Osteoblast (primary cell): ENCODE measurements around the gene SLC45A1. TPM values are rescaled to one million over a fixed set of nuclear protein-coding genes. Genes with fewer than 3 reads are reported as not detected.

ENCODE experiments used
- DNase-seq: peaks from one replicate; pipeline ENCODE4 v3.0.0; 2011; ENCODE audit warnings: low spot score, mixed read lengths; ENCODE audit not compliant: insufficient read length; ENCODE audit errors: missing footprints
- H2AFZ ChIP-seq: 2 replicates; pipeline ENCODE4 v1.6.0; 2011; ENCODE audit warnings: mild to moderate bottlenecking, low read length
- H3K27ac ChIP-seq: 2 replicates; pipeline ENCODE4 v1.5.1; 2011; ENCODE audit warnings: mild to moderate bottlenecking, low read depth, low read length, moderate library complexity
- H3K27me3 ChIP-seq: 2 replicates; pipeline ENCODE4 v1.6.0; 2012; ENCODE audit warnings: mild to moderate bottlenecking, control low read depth, inconsistent platforms, low read length, moderate library complexity; ENCODE audit not compliant: insufficient read depth
- H3K36me3 ChIP-seq: 2 replicates; pipeline ENCODE4 v1.5.1; 2011; ENCODE audit warnings: mild to moderate bottlenecking, low read length, control low read depth, moderate library complexity; ENCODE audit not compliant: insufficient read depth
- H3K4me1 ChIP-seq: 2 replicates; pipeline ENCODE4 v1.5.1; 2011; ENCODE audit warnings: mild to moderate bottlenecking, low read length, control low read depth, moderate library complexity; ENCODE audit not compliant: insufficient read depth
- H3K4me2 ChIP-seq: 2 replicates; pipeline ENCODE4 v1.6.0; 2011; ENCODE audit warnings: mild to moderate bottlenecking, low read length; ENCODE audit not compliant: insufficient read depth
- H3K4me3 ChIP-seq: fragments of 200-600 bp; sonication (generic); 3 replicates; pipeline ENCODE4 v1.5.1; 2012; ENCODE audit warnings: mild to moderate bottlenecking, low read length, inconsistent platforms; ENCODE audit not compliant: insufficient read depth
- H3K79me2 ChIP-seq: 2 replicates; pipeline ENCODE4 v1.6.0; 2012; ENCODE audit warnings: mild to moderate bottlenecking, low read length, control low read depth, inconsistent platforms; ENCODE audit not compliant: insufficient read depth
- H3K9me3 ChIP-seq: 2 replicates; pipeline ENCODE4 v1.5.1; 2011; ENCODE audit warnings: low read depth, low read length, control low read depth
- H4K20me1 ChIP-seq: 2 replicates; pipeline ENCODE4 v1.6.0; 2012; ENCODE audit warnings: mild to moderate bottlenecking, low read length, control low read depth; ENCODE audit not compliant: insufficient read depth
- total RNA-seq: library from RNA; depleted of rRNA; stranded (reverse); fragments of >200 nt; gene quantifications from 2 replicates; pipeline ENCODE4 v1.2.3, GENCODE V29; 2012
- TF ChIP-seq, protein P1 (sequence below): IDR thresholded peaks from 2 replicates; pipeline ENCODE4 v1.5.1; 2011; ENCODE audit warnings: mild to moderate bottlenecking, low read depth, low read length, moderate library complexity; ENCODE audit errors: extremely low read depth

The SLC45A1 gene
- total RNA-seq, 1 donor = 1.8 TPM

DNA sequence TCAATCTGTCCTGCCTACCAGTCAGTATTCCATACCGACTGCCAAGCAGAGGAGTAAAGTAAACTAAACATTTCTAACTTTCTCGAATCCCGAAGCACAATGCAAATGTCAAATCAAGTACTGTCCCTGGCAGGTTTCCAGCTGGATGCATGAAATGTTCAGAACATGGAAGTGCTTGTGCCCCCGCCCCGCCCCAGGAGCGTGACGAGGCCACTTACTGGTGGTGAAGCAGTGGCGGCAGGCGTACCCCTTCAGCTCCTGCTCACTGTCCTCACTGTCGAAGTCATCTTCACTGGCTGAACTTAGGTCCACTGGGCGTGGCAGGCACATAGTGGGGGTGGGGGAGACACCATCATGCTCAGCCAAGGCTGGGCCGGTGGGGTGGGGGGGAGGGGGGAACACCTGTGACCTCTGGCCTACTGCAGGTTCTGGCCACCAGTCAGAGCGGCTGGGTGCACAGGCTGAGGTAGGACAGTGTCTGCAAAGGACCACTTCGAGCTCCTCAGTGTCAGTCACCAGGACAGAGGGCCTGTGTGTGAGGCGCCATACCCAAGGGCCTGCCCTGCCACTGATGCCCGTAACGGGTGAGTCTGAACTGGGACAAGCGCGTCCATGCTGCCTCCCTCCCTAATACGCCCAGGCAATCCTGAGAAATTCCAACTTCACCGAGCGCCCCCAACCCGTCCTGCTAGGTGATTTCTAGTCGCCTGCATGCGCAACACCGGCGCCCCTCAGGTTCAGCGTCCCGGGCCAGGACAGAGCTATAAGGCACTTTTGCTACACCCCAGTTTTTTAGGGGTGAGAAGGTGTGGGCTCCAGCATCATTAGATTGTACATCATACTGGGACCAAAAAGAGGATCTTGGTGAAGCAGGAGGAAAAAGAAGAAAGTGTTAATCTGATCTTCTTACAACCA is 46.9 kb downstream of the SLC45A1 start:
- H3K27ac ChIP-seq = no peak overlapping the region
- peaks cover 46% of the 10 kb centered on the region for H3K36me3 ChIP-seq
- H2AFZ ChIP-seq = no peak overlapping the region
- H4K20me1 ChIP-seq = peaks cover 13% of the 10 kb centered on the region
- H3K27me3 ChIP-seq = no peaks in the 10 kb centered on the region
- peaks cover 64% of the 10 kb centered on the region for H3K79me2 ChIP-seq
- no peak overlapping the region for H3K4me2 ChIP-seq
- DNase-seq = peak; percentile 70
- no peaks in the 10 kb centered on the region for H3K9me3 ChIP-seq
- no peak overlapping the region for H3K4me3 ChIP-seq
- no peaks in the 10 kb centered on the region for H3K4me1 ChIP-seq
- TF ChIP-seq, protein P1, sequence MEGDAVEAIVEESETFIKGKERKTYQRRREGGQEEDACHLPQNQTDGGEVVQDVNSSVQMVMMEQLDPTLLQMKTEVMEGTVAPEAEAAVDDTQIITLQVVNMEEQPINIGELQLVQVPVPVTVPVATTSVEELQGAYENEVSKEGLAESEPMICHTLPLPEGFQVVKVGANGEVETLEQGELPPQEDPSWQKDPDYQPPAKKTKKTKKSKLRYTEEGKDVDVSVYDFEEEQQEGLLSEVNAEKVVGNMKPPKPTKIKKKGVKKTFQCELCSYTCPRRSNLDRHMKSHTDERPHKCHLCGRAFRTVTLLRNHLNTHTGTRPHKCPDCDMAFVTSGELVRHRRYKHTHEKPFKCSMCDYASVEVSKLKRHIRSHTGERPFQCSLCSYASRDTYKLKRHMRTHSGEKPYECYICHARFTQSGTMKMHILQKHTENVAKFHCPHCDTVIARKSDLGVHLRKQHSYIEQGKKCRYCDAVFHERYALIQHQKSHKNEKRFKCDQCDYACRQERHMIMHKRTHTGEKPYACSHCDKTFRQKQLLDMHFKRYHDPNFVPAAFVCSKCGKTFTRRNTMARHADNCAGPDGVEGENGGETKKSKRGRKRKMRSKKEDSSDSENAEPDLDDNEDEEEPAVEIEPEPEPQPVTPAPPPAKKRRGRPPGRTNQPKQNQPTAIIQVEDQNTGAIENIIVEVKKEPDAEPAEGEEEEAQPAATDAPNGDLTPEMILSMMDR = no peak

DNA sequence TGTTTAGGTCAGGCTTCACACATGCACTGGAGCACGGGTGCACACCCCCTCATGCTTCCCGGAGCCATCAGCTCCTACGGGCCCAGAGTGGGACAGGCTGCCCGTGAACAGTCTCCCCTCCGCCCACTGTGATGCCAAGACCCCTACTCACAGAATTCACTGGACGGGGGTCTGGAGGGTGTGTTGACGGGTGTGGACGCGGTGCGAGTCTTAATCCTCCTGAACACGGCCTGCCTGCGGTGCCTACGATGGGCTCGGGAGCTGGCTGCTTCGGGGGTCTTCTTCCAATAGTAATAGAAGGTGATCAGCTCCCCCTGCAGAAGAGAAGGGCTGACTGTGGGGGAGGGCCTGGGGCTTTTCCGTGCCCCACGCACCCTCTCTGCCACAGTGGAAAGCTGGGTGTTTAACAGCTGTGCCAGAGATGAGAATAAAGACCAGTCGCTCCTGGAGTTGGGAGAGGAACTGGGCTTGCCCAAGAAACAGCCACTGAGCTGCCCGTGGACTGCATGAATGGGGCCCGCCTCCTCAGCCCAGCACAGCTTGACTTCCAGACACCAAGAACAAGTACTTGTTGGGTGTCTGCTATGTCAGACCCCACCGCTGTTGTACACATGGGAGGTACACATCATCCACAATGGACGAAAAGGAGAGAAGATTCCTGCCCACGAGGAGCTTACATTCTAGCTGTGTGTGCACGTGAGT is 47.9 kb downstream of the SLC45A1 start:
- peaks cover 16% of the 10 kb centered on the region for H4K20me1 ChIP-seq
- TF ChIP-seq, protein P1 = no peak
- peaks cover 8% of the 10 kb centered on the region for H3K4me1 ChIP-seq
- DNase-seq = no peak
- peaks cover 74% of the 10 kb centered on the region for H3K79me2 ChIP-seq
- peaks cover 49% of the 10 kb centered on the region for H3K36me3 ChIP-seq
- H2AFZ ChIP-seq = no peak overlapping the region
- H3K4me3 ChIP-seq = no peak overlapping the region
- H3K27ac ChIP-seq = no peak overlapping the region
- H3K4me2 ChIP-seq = no peak overlapping the region
- no peaks in the 10 kb centered on the region for H3K27me3 ChIP-seq
- no peaks in the 10 kb centered on the region for H3K9me3 ChIP-seq

DNA sequence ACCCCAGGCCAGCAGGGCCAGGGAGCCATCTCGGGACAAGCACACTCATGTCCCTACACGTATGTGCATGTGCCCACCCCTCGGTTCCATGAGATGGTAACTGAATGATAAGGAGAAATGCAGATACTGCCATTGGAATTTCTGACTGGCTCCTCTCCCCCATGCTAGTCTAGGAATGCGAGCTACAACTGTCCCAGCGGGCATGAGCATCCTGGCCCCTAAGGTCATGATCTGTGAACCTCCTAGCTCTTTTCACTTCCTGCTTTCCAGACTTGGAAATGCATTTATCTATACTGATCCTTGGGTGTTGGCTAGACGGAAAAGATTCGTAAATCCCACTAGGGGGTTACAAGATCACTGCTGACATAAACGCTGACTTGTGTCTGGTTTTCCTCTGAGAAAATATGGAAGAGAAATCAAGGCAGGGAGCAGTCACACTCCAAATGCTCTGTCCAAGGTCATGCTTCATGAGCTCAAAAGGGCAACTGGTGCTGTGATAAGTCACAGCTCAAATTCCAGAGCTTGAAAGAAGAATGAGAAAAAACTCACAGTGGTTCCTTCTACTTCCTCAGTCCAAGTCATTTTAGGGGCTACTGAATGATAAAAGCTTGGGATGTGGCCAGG is 49.8 kb downstream of the SLC45A1 start:
- TF ChIP-seq, protein P1 = no peak
- Histone ChIP-seq H4K20me1 (peaks cover 22% of the 10 kb centered on the region), H3K4me2 (no peak overlapping the region), H2AFZ (no peak overlapping the region), H3K27me3 (no peaks in the 10 kb centered on the region), H3K79me2 (peaks cover 93% of the 10 kb centered on the region), H3K9me3 (no peaks in the 10 kb centered on the region), H3K27ac (no peak overlapping the region), H3K36me3 (peaks cover 41% of the 10 kb centered on the region), H3K4me1 (peaks cover 26% of the 10 kb centered on the region), H3K4me3 (no peak overlapping the region)
- DNase-seq = no peak
